Measurements from ENCODE around the gene ANO10.

- no peak for TF ChIP-seq CTCF (conservative IDR thresholded peaks at IDR 0.05)
- no peak for TF ChIP-seq EZH2 (IDR thresholded peaks at IDR 0.05; ENCODE audit: low read depth)
Measured at GRCh38 chr3:43525386-43525785, 96.4 kb downstream of the ANO10 start.

Data from PC-9 (cell line).